ENCODE measurements around the gene TENM3.

- TF ChIP-seq, protein P1, sequence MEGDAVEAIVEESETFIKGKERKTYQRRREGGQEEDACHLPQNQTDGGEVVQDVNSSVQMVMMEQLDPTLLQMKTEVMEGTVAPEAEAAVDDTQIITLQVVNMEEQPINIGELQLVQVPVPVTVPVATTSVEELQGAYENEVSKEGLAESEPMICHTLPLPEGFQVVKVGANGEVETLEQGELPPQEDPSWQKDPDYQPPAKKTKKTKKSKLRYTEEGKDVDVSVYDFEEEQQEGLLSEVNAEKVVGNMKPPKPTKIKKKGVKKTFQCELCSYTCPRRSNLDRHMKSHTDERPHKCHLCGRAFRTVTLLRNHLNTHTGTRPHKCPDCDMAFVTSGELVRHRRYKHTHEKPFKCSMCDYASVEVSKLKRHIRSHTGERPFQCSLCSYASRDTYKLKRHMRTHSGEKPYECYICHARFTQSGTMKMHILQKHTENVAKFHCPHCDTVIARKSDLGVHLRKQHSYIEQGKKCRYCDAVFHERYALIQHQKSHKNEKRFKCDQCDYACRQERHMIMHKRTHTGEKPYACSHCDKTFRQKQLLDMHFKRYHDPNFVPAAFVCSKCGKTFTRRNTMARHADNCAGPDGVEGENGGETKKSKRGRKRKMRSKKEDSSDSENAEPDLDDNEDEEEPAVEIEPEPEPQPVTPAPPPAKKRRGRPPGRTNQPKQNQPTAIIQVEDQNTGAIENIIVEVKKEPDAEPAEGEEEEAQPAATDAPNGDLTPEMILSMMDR (conservative IDR thresholded peaks at IDR 0.05; ENCODE audit: low read length) = no peak
- no peak for TF ChIP-seq EZH2phosphoT487 (IDR thresholded peaks at IDR 0.05; ENCODE audit: borderline replicate concordance, low read depth, low read length)
Observed at GRCh38 chr4:182205306-182205705, 37.9 kb upstream of the TENM3 start.

All from OCI-LY7 (cell line).